ENCODE results near the gene SULF2. TPM values are rescaled to one million over a fixed set of nuclear protein-coding genes. Genes with fewer than 3 reads are reported as not detected.

The SULF2 gene
- total RNA-seq, 2 donors from 2014 or later, result 9.1 to 34.3 TPM

DNA sequence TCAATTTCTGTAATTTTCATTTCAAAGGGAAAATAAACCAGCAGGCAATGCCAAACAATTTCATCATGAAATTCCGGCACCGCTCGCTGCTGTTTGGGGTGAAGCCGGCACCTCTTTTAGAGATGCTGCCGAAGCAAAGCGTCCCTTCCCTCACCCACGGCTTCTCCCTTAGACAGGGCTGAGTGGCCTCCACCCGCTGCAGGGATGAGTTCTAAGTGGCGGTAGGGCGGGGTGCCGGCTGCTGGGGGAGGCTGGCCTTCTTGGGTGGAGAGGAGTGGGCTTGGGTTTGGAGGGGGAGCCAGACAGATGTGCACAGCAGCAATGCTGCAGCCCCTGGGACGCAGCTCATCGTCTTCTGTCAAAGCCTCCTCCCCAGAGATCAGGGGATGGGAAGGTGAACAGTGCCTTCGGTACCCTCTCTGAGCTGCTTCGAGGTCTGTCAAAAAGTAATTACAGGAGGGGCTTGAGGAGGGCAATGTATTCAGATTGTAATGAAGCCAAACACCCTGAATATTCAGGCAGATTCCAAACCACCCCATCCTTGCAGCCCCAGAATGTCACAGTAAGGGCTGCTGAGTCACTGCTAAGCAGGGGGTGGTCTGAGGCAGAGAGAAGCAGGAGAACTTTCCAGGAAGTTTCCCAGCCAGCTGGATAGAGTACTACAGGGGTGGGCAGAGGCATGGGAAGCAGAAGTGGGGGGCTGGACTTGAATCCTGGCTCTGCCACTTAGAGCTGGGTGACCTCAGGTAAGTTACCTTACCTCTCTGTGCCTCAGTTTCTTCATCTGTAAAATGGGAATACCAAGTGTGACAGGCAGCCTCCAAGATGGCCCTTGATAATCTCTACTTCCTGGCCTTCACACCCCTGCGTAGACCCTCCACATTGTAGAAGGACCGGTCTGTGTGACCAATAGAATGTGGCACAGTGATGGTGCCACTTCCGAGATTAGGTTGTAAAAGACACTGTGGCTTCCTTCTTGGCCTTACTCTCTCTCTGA is 96.6 kb downstream of the SULF2 start:
- H3K4me1 ChIP-seq, result no peaks in the 10 kb centered on the region
- intact Hi-C loops (cut with DNase I), result no loop called here
- no peak overlapping the region for H3K4me3 ChIP-seq
- TF ChIP-seq, protein P1, sequence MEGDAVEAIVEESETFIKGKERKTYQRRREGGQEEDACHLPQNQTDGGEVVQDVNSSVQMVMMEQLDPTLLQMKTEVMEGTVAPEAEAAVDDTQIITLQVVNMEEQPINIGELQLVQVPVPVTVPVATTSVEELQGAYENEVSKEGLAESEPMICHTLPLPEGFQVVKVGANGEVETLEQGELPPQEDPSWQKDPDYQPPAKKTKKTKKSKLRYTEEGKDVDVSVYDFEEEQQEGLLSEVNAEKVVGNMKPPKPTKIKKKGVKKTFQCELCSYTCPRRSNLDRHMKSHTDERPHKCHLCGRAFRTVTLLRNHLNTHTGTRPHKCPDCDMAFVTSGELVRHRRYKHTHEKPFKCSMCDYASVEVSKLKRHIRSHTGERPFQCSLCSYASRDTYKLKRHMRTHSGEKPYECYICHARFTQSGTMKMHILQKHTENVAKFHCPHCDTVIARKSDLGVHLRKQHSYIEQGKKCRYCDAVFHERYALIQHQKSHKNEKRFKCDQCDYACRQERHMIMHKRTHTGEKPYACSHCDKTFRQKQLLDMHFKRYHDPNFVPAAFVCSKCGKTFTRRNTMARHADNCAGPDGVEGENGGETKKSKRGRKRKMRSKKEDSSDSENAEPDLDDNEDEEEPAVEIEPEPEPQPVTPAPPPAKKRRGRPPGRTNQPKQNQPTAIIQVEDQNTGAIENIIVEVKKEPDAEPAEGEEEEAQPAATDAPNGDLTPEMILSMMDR (IDR thresholded peaks at IDR 0.05), result no peak
- no peak for TF ChIP-seq POLR2A (IDR thresholded peaks at IDR 0.05)
- WGBS, 2 donors, result 70 to 82% methylated on average over 11 to 18 of the region's 18 CpGs
- ATAC-seq (no peak), DNase-seq (no peak)
- no peaks in the 10 kb centered on the region for H3K36me3 ChIP-seq (replicated peaks in 1 of 2; ENCODE audit: insufficient read depth in 1 of 2, low read depth in 2 of 2)
- H3K27ac ChIP-seq, result no peak overlapping the region
- H3K9me3 ChIP-seq, result peaks cover 0 to 5% (median 0%) of the 10 kb centered on the region in 3 donors
- H3K27me3 ChIP-seq, result no peaks in the 10 kb centered on the region

DNA sequence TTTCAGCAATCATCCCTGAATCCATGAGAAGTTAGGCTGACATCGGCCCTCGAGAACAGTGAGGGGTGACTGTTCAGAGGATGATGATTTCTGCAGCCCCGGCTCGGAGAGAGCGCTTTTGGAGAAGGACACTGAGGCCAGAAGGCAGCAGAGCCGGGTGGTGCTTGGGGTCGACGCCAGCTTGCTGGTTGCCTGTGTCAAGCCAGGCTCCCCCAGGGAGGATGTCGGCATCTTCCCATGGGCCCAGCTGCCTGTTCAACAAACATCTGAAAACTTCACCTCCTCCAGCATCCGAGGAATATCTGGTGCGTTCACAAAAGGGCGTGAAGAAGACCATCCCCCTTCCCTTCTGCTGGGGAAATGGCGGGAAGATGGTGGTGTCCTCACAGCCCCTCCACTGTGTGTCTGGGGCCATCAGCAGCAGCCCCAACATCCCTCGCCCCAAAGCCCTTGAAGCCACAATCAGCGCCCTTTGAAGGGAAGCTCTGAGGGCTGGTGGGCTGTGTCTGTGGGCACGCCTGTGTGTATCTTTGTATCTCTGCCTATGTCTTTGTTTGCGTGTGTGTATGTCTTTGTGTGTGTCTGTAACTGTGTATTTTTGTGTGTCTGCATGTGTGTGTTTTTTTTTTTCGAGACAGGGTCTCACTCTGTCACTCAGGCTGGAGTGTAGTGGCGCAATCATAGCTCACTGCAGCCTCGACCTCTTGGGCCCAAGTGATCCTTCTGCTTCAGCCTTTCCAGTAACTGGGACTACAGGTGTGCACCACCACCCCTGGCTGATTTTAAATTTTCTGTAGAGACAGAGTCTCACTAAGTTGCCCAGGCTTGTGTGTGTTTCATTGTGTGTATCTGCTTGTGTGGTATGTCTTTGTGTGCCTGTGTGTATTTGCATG is 97.9 kb downstream of the SULF2 start:
- Histone ChIP-seq H3K9me3 (peaks cover 0 to 1% (median 0%) of the 10 kb centered on the region in 3 donors), H3K4me3 (no peak overlapping the region), H3K27ac (no peak overlapping the region), H3K27me3 (no peaks in the 10 kb centered on the region), H3K4me1 (no peaks in the 10 kb centered on the region), H3K36me3 (replicated peaks in 1 of 2; ENCODE audit: insufficient read depth in 1 of 2, low read depth in 2 of 2) (no peaks in the 10 kb centered on the region)
- 76 to 87% methylated on average over 13 to 19 of the region's 20 CpGs for whole genome bisulfite sequencing, 2 donors
- no peak for DNase-seq
- intact Hi-C loops (cut with DNase I), result no loop called here
- no peak for ATAC-seq
- TF ChIP-seq POLR2A (IDR thresholded peaks at IDR 0.05), result no peak
- TF ChIP-seq, protein P1 (IDR thresholded peaks at IDR 0.05), result no peak

DNA sequence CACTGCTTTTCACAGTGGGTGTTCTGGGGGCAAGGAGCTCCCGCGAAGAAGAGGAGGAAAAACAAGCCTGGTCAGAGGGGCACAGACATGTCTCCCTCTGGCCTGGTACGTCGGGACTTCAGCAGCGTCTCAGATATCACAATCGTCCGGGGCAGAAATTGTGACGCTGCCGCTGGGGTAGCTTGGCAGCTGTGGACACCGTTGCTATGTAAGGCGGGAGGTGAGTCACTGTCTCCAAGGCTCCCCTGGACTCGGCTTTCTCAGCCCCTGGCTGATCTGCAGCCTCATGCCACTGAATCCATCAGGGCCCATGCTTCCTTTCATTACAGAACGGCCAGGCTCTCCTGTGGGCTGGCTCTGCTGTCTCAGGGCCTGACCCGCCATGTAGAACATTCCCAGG is 98.7 kb downstream of the SULF2 start:
- Histone ChIP-seq H3K9me3 (no peaks in the 10 kb centered on the region), H3K4me1 (no peaks in the 10 kb centered on the region), H3K27ac (no peak overlapping the region), H3K27me3 (no peaks in the 10 kb centered on the region), H3K4me3 (no peak overlapping the region), H3K36me3 (replicated peaks in 1 of 2; ENCODE audit: insufficient read depth in 1 of 2, low read depth in 2 of 2) (no peaks in the 10 kb centered on the region)
- no peak for ATAC-seq
- intact Hi-C loops (cut with DNase I), result no loop called here
- TF ChIP-seq POLR2A (IDR thresholded peaks at IDR 0.05), result no peak
- TF ChIP-seq, protein P1 (IDR thresholded peaks at IDR 0.05), result no peak
- no peak for DNase-seq
- WGBS, 2 donors, result 79 to 100% methylated on average over 1 to 14 of the region's 14 CpGs

DNA sequence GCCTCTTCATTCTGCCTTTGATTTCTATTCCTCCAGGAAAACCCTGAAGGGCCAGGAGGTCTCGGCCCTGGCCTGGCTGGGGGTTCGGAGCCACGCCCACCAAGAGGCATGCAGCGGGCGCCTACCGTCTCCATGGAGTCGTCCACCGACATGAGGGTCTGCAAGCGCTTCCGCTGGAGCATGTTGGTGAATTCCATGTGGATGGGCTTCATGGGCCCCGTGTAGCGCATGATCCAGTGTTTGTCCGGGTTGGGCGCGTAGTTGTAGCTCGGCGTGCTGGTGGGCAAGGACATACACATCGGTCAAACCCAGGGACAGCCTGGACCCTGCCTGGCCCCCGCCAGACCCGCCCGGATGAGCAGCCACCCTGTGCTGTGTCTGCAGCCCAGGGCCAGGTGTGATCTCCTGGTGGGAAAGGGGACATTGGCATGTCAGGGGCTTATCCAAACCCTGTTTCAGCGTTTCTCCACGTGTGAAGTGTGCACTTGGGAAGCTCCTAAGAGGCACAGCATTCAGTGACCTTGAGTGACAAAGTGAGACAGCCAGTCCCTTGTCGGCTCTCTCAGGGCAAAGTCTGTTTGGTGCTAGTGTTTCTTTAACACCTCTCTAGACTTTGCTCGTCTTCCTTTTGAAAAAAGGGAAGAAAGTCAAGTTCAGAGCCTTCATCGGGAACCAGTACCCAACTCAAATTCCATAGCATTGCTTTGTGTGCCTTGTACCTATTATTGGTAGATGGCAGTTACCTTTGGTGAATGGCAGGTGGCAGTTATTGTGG is 100.8 kb downstream of the SULF2 start:
- Histone ChIP-seq H3K4me3 (no peak overlapping the region), H3K27ac (no peak overlapping the region), H3K9me3 (no peaks in the 10 kb centered on the region), H3K4me1 (no peaks in the 10 kb centered on the region), H3K36me3 (replicated peaks in 1 of 2; ENCODE audit: insufficient read depth in 1 of 2, low read depth in 2 of 2) (no peaks in the 10 kb centered on the region), H3K27me3 (no peaks in the 10 kb centered on the region)
- intact Hi-C loops (cut with DNase I), result no loop called here
- TF ChIP-seq POLR2A (IDR thresholded peaks at IDR 0.05), result no peak
- ATAC-seq (no peak), DNase-seq (no peak)
- WGBS, 2 donors, result 71 to 74% methylated on average over 25 of the region's 26 CpGs

Data from body of pancreas (tissue), 4 donors.